Measurements from ENCODE around the gene AACS. TPM values are rescaled to one million over a fixed set of nuclear protein-coding genes. Genes with fewer than 3 reads are reported as not detected.

The AACS gene
- total and polyA plus RNA-seq, 10 of the 15 experiments (the other 5 are each of a cell fraction or from before 2014, with no cell fraction given), result 10.1 to 34.0 (median 21.1) TPM

GRCh38 chr12:125169870-125170269 is 104.6 kb downstream of the AACS start:
- intact Hi-C loops (cut with micrococcal nuclease; ENCODE audit: unreplicated experiment), result no loop called here
- FAIRE-seq (no peak), DNase-seq (ENCODE audit: low read depth, low spot score) (no peak), ATAC-seq (no peak)
- no TSS peak for BruUV-seq (replicated peaks)
- Histone ChIP-seq H3K4me2 (ENCODE audit: control insufficient read depth, insufficient read depth) (no peak overlapping the region), H3K4me3 (no peak overlapping the region), H2AFZ (ENCODE audit: control insufficient read depth, low read depth, low read length) (no peak overlapping the region), H3K27ac (ENCODE audit: control insufficient read depth, insufficient read depth) (no peak overlapping the region), H3K4me1 (ENCODE audit: control insufficient read depth, insufficient read depth, low read length) (no peaks in the 10 kb centered on the region), H3K36me3 (ENCODE audit: control insufficient read depth in 2 of 2, insufficient read depth in 2 of 2, low read length in 1 of 2) (no peaks in the 10 kb centered on the region), H3K9ac (ENCODE audit: control insufficient read depth, insufficient read depth, low read length) (no peak overlapping the region), H4K20me1 (ENCODE audit: control insufficient read depth, insufficient read depth) (no peaks in the 10 kb centered on the region), H3K79me2 (ENCODE audit: control insufficient read depth, insufficient read depth, low read length) (no peaks in the 10 kb centered on the region), H3K27me3 (replicated peaks in 1 of 2; ENCODE audit: control insufficient read depth in 2 of 2, insufficient read depth in 2 of 2, low read length in 1 of 2) (peaks cover 0 to 2% of the 10 kb centered on the region in 2 experiments; a peak in 3 of 4 replicates), H3K9me3 (replicated peaks; ENCODE audit: control insufficient read depth, insufficient read depth, low read length) (no peaks in the 10 kb centered on the region)
- WGBS (ENCODE audit: insufficient coverage, insufficient replicate concordance, low lambda C conversion rate, missing lambda C conversion rate), result 26% methylated on average over 8 of the region's 8 CpGs
- in situ Hi-C loops (cut with MboI), result no loop called here
- POLR2A ChIA-PET, result no interaction called here
- CTCF ChIA-PET, result interaction anchor here (1.5 to 1.7 kb wide), 2 partner anchors 12 to 13 kb away, joined by 3 to 4 read pairs; no protein-coding TSS in a partner anchor
- RAD21 ChIA-PET (ENCODE audit: unreplicated experiment), result interaction anchor here (1.5 kb wide), 1 partner anchor 13 kb away, joined by 5 read pairs; no protein-coding TSS in a partner anchor
- TF ChIP-seq FOS (IDR thresholded peaks at IDR 0.05; ENCODE audit: borderline replicate concordance, extremely low read depth, insufficient read length), result no peak
- SMC1A ChIA-PET (ENCODE audit: uncharacterized antibody, unreplicated experiment), result no interaction called here

- intact Hi-C loops (cut with micrococcal nuclease; ENCODE audit: unreplicated experiment) (no loop called here), in situ Hi-C loops (cut with MboI) (no loop called here)
- RAD21 ChIA-PET (ENCODE audit: unreplicated experiment), result no interaction called here
- no peak overlapping the region for H3K4me2 ChIP-seq (ENCODE audit: control insufficient read depth, insufficient read depth)
- POLR2A ChIA-PET, result no interaction called here
- no peak overlapping the region for H2AFZ ChIP-seq (ENCODE audit: control insufficient read depth, low read depth, low read length)
- no peak for FAIRE-seq
- H3K79me2 ChIP-seq (ENCODE audit: control insufficient read depth, insufficient read depth, low read length), result no peaks in the 10 kb centered on the region
- no peaks in the 10 kb centered on the region for H3K9me3 ChIP-seq (replicated peaks; ENCODE audit: control insufficient read depth, insufficient read depth, low read length)
- no peak for ATAC-seq
- H3K9ac ChIP-seq (ENCODE audit: control insufficient read depth, insufficient read depth, low read length), result no peak overlapping the region
- H4K20me1 ChIP-seq (ENCODE audit: control insufficient read depth, insufficient read depth), result no peaks in the 10 kb centered on the region
- SMC1A ChIA-PET (ENCODE audit: uncharacterized antibody, unreplicated experiment), result interaction anchor here (0.6 to 1.4 kb wide), 2 partner anchors 19 to 233 kb away, joined by 3 read pairs; no protein-coding TSS in a partner anchor
- no peak for DNase-seq (ENCODE audit: low read depth, low spot score)
- BruUV-seq (replicated peaks), result no TSS peak
- no peak overlapping the region for H3K4me3 ChIP-seq
- WGBS (ENCODE audit: insufficient coverage, insufficient replicate concordance, low lambda C conversion rate, missing lambda C conversion rate), result 32% methylated on average over 3 of the region's 3 CpGs
- CTCF ChIA-PET, result interaction anchor here (1.5 to 1.7 kb wide), 2 partner anchors 11 to 12 kb away, joined by 3 to 4 read pairs; no protein-coding TSS in a partner anchor
- no peaks in the 10 kb centered on the region for H3K36me3 ChIP-seq (ENCODE audit: control insufficient read depth in 2 of 2, insufficient read depth in 2 of 2, low read length in 1 of 2)
- peaks cover 0 to 2% of the 10 kb centered on the region in 2 experiments; a peak in 3 of 4 replicates for H3K27me3 ChIP-seq (replicated peaks in 1 of 2; ENCODE audit: control insufficient read depth in 2 of 2, insufficient read depth in 2 of 2, low read length in 1 of 2)
- no peaks in the 10 kb centered on the region for H3K4me1 ChIP-seq (ENCODE audit: control insufficient read depth, insufficient read depth, low read length)
- no peak overlapping the region for H3K27ac ChIP-seq (ENCODE audit: control insufficient read depth, insufficient read depth)
- TF ChIP-seq CEBPZ (IDR thresholded peaks at IDR 0.05; ENCODE audit: low read depth, low read length) (no peak), BMI1 (IDR thresholded peaks at IDR 0.05; ENCODE audit: borderline replicate concordance) (no peak), JUNB (IDR thresholded peaks at IDR 0.05) (no peak), SREBF2 (IDR thresholded peaks at IDR 0.05; ENCODE audit: low read length) (no peak), EGR1 (IDR thresholded peaks at IDR 0.05; ENCODE audit: borderline replicate concordance in 1 of 2, low read depth in 2 of 2, low read length in 2 of 2) (no peak), ZNF24 (IDR thresholded peaks at IDR 0.05) (no peak), PRDM15 (CRISPR knock-in tag; IDR thresholded peaks at IDR 0.05) (no peak)
Measured at GRCh38 chr12:125171267-125171666, 106.0 kb downstream of the AACS start.
